ENCODE measurements around the gene C7. TPM values are rescaled to one million over a fixed set of nuclear protein-coding genes. Genes with fewer than 3 reads are reported as not detected.
A peak's percentile ranks its signal among the peaks of the same experiment; 100 is the strongest.

C7 gene
- total and polyA plus RNA-seq, 2 of the 13 experiments (the other 11 are each of a cell fraction or from before 2014, with no cell fraction given), result 1.7 to 3.5 TPM

DNA sequence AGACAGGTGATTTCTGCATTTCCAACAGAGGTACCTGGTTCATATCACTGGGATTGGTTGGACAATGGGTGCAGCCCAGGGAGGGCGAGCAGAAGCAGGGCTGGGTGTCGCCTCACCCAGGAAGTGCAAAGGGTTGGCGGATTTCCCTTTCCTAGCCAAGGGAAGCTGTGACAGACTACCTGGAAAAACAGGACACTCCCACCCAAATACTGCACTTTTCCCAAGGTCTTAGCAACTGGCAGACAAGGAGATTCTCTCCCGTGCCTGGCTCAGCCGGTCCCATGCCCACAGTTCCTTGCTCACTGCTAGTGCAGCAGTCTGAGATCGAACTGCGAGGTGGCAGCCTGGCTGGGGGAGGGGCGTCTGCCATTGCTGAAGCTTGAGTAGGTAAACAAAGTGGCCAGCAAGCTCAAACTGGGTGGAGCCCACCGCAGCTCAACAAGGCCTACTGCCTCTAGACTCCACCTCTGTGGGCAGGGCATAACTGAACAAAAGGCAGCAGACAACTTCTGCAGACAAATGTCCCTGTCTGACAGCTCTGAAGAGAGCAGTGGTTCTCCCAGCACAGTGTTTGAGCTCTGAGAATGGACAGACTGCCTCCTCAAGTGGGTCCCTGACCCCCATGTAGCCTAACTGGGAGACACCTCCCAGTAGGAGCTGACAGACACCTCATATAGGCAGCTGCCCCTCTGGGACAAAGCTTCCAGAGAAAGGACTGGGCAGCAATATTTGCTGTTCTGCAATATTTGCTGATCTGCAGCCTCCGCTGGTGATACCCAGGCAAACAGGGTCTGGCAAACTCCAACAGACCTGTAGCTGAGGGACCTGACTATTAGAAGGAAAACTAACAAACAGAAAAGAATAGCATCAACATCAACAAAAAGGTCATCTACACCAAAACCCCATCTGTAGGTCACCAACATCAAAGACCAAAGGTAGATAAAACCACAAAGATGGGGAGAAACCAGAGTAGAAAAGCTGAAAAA is 13.6 kb upstream of the C7 start (continued):
- TF ChIP-seq, protein P1, sequence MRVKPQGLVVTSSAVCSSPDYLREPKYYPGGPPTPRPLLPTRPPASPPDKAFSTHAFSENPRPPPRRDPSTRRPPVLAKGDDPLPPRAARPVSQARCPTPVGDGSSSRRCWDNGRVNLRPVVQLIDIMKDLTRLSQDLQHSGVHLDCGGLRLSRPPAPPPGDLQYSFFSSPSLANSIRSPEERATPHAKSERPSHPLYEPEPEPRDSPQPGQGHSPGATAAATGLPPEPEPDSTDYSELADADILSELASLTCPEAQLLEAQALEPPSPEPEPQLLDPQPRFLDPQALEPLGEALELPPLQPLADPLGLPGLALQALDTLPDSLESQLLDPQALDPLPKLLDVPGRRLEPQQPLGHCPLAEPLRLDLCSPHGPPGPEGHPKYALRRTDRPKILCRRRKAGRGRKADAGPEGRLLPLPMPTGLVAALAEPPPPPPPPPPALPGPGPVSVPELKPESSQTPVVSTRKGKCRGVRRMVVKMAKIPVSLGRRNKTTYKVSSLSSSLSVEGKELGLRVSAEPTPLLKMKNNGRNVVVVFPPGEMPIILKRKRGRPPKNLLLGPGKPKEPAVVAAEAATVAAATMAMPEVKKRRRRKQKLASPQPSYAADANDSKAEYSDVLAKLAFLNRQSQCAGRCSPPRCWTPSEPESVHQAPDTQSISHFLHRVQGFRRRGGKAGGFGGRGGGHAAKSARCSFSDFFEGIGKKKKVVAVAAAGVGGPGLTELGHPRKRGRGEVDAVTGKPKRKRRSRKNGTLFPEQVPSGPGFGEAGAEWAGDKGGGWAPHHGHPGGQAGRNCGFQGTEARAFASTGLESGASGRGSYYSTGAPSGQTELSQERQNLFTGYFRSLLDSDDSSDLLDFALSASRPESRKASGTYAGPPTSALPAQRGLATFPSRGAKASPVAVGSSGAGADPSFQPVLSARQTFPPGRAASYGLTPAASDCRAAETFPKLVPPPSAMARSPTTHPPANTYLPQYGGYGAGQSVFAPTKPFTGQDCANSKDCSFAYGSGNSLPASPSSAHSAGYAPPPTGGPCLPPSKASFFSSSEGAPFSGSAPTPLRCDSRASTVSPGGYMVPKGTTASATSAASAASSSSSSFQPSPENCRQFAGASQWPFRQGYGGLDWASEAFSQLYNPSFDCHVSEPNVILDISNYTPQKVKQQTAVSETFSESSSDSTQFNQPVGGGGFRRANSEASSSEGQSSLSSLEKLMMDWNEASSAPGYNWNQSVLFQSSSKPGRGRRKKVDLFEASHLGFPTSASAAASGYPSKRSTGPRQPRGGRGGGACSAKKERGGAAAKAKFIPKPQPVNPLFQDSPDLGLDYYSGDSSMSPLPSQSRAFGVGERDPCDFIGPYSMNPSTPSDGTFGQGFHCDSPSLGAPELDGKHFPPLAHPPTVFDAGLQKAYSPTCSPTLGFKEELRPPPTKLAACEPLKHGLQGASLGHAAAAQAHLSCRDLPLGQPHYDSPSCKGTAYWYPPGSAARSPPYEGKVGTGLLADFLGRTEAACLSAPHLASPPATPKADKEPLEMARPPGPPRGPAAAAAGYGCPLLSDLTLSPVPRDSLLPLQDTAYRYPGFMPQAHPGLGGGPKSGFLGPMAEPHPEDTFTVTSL (CRISPR knock-in tag; IDR thresholded peaks at IDR 0.05; ENCODE audit: borderline replicate concordance), result peak; percentile 61; the same call in 1 of the 2 replicates
- TF ChIP-seq ZNF709 (CRISPR knock-in tag; IDR thresholded peaks at IDR 0.05) (peak; percentile 24; the same call in 1 of the 2 replicates), DMAP1 (CRISPR knock-in tag; IDR thresholded peaks at IDR 0.05) (peak; percentile 37; the same call in 1 of the 2 replicates), RARA (CRISPR knock-in tag; IDR thresholded peaks at IDR 0.05) (0 out of 2 replicates have a peak, but pooled peaks have one; percentile 24), ZFP1 (CRISPR knock-in tag; IDR thresholded peaks at IDR 0.05) (0 out of 2 replicates have a peak, but pooled peaks have one; percentile 33), NR2C2 (CRISPR knock-in tag; IDR thresholded peaks at IDR 0.05; ENCODE audit: borderline replicate concordance) (peak; percentile 59; the same call in 1 of the 2 replicates), SKI (IDR thresholded peaks at IDR 0.05; ENCODE audit: partially characterized antibody) (peak; percentile 39), SNAPC2 (CRISPR knock-in tag; IDR thresholded peaks at IDR 0.05) (0 out of 2 replicates have a peak, but pooled peaks have one; percentile 27), GZF1 (CRISPR knock-in tag; IDR thresholded peaks at IDR 0.05) (0 out of 2 replicates have a peak, but pooled peaks have one; percentile 39), ZFX (CRISPR knock-in tag; IDR thresholded peaks at IDR 0.05; ENCODE audit: low read depth) (0 out of 2 replicates have a peak, but pooled peaks have one; percentile 56), NRL (CRISPR knock-in tag; IDR thresholded peaks at IDR 0.05; ENCODE audit: borderline replicate concordance) (0 out of 2 replicates have a peak, but pooled peaks have one; percentile 41), MTA1 (CRISPR knock-in tag; IDR thresholded peaks at IDR 0.05; ENCODE audit: borderline replicate concordance) (peak; percentile 85; the same call in 1 of the 2 replicates)
- TF ChIP-seq, protein P2, sequence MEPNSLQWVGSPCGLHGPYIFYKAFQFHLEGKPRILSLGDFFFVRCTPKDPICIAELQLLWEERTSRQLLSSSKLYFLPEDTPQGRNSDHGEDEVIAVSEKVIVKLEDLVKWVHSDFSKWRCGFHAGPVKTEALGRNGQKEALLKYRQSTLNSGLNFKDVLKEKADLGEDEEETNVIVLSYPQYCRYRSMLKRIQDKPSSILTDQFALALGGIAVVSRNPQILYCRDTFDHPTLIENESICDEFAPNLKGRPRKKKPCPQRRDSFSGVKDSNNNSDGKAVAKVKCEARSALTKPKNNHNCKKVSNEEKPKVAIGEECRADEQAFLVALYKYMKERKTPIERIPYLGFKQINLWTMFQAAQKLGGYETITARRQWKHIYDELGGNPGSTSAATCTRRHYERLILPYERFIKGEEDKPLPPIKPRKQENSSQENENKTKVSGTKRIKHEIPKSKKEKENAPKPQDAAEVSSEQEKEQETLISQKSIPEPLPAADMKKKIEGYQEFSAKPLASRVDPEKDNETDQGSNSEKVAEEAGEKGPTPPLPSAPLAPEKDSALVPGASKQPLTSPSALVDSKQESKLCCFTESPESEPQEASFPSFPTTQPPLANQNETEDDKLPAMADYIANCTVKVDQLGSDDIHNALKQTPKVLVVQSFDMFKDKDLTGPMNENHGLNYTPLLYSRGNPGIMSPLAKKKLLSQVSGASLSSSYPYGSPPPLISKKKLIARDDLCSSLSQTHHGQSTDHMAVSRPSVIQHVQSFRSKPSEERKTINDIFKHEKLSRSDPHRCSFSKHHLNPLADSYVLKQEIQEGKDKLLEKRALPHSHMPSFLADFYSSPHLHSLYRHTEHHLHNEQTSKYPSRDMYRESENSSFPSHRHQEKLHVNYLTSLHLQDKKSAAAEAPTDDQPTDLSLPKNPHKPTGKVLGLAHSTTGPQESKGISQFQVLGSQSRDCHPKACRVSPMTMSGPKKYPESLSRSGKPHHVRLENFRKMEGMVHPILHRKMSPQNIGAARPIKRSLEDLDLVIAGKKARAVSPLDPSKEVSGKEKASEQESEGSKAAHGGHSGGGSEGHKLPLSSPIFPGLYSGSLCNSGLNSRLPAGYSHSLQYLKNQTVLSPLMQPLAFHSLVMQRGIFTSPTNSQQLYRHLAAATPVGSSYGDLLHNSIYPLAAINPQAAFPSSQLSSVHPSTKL (CRISPR knock-in tag; IDR thresholded peaks at IDR 0.05), result peak; percentile 68
- TF ChIP-seq, protein P3, sequence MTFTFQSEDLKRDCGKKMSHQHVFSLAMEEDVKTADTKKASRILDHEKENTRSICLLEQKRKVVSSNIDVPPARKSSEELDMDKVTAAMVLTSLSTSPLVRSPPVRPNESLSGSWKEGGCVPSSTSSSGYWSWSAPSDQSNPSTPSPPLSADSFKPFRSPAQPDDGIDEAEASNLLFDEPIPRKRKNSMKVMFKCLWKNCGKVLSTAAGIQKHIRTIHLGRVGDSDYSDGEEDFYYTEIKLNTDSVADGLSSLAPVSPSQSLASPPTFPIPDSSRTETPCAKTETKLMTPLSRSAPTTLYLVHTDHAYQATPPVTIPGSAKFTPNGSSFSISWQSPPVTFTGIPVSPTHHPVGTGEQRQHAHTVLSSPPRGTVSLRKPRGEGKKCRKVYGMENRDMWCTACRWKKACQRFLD (CRISPR knock-in tag; IDR thresholded peaks at IDR 0.05; ENCODE audit: borderline replicate concordance), result 0 out of 2 replicates have a peak, but pooled peaks have one; percentile 69
- TF ChIP-seq, protein P4, sequence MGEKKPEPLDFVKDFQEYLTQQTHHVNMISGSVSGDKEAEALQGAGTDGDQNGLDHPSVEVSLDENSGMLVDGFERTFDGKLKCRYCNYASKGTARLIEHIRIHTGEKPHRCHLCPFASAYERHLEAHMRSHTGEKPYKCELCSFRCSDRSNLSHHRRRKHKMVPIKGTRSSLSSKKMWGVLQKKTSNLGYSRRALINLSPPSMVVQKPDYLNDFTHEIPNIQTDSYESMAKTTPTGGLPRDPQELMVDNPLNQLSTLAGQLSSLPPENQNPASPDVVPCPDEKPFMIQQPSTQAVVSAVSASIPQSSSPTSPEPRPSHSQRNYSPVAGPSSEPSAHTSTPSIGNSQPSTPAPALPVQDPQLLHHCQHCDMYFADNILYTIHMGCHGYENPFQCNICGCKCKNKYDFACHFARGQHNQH (CRISPR knock-in tag; IDR thresholded peaks at IDR 0.05), result 0 out of 2 replicates have a peak, but pooled peaks have one; percentile 43
